Measurements from ENCODE around the gene ZBED3.
"Not testable (repeated sequence)": the region's sequence is repeated elsewhere in the genome, so short reads cannot be mapped to it uniquely, and the experiment has no call there.

Gene ZBED3

GRCh38 chr5:77086689-77087483 lies at the start of gene ZBED3:
Gene ZBED3, minus strand, starts transcription at chr5:77087285. Its CDS starts 9,407 bp downstream, at chr5:77077878.
- peak; percentile 84 for DNase-seq

GRCh38 chr5:77133061-77133758 lies 46.1 kb upstream of the ZBED3 start:
- no peak for DNase-seq

DNA sequence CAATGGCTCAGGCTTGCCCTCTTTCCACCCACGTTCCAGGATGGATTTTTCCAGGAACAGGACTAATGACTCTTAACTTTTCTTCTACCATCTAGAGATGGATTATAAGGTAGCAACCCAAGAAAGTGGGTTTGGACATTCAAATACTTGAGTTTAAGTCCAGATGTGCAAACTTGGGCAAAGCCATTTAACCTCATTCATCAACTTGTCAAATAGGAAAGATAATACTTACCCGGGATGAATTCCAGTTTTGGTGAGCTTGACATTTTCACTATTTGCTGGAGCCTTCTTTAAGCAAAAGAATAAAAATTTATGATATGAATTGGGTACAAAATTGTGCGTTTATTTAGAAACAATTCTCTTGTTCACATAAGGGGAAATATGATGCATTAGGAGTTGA lies 44.3 kb upstream of the ZBED3 start:
- DNase-seq = no peak

DNA sequence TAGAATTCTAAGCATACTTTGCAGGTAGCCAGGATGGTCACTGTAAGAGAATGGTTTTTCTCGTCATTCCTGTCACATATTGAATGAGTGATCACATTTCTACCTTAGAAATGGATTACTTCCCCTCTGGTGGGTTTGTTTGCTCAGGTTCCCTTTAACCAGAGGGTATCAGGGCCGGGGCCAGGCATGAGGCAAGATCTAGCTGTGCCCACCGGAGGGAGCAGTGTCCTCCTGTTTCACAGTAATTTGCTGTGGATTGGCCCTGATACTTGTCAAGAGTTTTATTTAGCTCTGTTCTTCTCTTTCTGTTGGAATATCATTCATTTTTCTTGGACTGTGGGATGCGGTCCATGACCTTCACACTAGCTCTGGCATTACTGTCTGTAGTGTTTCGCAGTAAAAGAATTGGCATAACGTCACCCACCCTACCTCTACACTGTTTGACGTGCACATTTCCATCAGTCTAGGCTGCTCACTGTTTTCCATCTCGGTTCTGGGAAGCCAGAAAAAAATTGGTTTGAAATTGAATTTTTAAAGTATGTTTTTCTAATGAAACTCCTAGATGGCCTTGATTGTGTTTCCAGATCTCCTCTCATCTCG lies 42.4 kb upstream of the ZBED3 start:
- DNase-seq = no peak

- no peak for DNase-seq
These were observed 41.5 kb upstream of the ZBED3 start for GRCh38 chr5:77128411-77129061.

DNA sequence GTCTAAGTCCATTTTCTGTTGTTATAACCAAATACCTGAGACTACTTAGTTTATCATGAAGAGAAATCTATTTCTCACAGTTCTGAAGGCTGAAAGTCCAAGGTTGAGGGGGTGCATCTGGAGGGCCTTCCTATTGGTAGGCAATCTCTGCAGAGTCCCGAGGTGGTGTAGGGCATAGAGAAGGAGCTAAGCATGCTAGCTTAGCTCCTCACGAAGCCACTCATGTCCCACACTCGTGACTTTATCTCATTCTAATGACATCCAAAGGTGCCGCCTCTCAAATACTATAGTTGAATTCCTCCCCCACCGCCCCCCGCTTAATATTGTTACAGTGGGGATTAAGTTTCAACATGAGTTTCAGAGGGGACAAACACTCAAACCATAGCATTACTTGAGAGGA lies 36.0 kb upstream of the ZBED3 start:
- DNase-seq = no peak

DNA sequence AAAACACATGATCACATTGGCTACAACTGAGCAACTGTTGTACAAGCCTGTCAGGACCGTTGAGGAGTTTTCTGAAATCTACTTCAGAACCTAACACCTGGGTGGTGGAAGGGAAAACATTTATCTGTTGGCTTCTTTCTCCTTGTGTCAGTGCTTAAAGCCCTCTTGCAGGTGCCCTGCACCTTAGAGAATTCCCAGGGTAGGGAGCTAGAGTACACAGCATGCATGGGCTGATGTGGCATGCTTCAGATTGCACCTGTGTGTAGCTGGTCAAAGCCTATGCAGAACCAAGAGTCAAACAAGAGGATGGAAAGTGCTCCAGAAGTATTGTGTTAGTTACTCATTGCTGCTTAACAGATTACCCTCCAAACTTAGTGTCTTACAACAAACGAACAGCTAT lies 33.6 kb upstream of the ZBED3 start:
- no peak for DNase-seq

DNA sequence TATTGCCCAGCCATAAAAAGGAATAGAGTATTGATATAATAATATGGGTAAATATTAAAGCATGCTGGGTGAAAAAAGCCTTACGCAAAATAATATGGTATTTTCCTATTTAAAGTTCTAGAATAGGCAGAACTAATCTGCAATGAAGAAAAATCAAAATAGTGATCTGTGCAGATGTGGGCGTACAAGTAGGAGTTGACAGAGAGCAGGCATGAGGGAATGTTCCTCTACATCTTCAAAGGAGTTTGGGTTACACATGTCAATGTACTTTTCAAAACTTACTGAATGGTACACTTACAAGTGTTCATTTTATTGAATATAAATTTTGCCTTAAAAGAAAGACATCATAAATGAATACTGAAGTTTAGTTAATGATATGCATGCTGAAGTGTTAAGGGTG lies 33.0 kb upstream of the ZBED3 start:
- DNase-seq = no peak

GRCh38 chr5:77117161-77117560 lies 30.1 kb upstream of the ZBED3 start:
- DNase-seq = no peak

DNA sequence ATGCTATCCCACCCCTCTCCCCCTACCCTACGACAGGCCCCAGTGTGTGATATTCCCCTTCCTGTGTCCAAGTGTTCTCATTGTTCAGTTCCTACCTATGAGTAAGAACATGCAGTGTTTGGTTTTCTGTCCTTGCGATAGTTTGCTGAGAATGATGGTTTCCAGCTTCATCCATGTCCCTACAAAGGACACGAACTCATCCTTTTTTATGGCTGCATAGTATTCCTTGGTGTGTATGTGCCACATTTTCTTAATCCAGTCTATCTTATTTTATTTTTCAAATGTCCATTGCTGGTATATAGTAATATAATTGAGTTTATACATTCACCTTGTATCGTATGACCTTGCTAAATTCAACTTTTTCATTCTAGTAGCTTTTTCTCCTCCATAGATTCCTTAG lies 19.9 kb upstream of the ZBED3 start:
- DNase-seq = not testable (repeated sequence)

- no peak for DNase-seq
These were observed 17.7 kb upstream of the ZBED3 start for GRCh38 chr5:77104813-77105212.

GRCh38 chr5:77103457-77103856 lies 16.4 kb upstream of the ZBED3 start:
- no peak for DNase-seq

DNA sequence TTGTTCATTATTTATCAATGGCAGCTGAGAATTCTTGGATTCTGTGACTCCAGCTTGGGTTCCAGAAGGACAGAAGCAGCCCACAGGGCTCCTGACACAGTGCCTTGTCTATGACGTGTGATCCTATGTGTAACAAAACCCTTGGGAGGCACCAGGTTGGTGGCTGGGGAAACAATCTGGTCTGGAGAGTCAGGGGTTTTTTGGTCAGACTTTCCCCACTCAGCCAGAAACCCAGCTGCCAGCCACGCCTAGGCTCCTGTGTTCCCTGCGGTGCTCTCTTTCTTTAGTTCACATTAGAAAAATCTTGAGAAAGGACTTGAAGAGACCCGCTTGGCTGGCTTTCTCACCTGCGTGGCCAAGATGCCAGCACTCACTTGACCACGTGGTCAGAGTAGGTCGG lies 15.5 kb upstream of the ZBED3 start:
- DNase-seq = no peak

DNA sequence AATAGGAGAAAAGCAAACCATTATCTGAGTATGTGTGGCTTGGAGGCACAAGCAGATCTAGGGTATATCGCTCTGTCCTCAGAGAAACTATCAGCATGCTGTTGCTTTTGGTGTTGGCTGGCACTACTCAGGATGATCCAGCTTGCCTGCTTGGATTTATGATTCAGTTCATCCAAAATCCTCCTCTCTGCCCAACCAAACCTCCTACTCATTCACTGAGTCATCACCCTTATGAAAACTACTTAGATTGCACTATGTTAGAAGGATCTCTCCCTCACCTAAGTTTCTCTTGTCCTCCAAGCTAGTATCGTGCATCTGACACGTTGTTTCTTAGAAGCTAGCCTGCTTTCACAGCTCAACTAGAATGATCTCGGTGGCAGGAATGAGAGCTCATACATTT lies 14.2 kb upstream of the ZBED3 start:
- no peak for DNase-seq

DNA sequence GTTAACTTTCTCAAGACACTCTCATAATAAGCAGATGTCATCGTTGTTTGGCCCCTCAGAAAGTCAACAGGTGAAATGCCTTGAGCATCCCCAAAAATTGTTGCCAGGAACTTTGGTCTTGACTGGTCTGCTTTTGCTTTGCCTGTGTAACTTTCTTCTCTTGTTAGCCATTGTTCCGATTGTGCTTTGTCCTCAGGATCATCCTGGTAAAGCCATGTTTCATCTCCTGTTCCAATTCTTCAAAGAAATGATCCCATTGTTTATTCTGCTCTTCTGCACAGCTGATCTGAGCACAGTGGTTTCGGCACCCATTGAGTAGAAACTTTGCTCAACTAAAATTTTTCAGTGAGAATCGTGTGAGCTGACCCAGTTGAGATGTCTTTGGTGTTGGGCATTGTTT lies 8.1 kb upstream of the ZBED3 start:
- no peak for DNase-seq

GRCh38 chr5:77087484-77088261 lies 588 bp upstream of the ZBED3 start:
- DNase-seq = no peak

DNA sequence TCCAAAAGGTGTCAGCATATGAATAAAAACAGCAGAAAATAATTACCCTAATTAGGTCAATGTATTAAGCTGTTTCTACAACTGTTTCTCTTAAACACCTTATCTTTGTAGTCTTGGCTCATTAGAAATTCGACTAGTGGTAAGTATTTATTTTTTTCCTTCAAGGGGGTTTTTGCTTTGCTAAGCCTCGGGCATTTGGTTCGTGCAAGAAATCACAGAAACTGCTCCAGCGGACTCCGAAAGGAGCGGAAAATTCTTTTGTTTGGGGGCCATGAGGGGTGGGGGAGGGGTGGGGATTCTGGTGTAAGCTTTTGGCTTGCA lies 757 bp downstream of the ZBED3 start:
- DNase-seq = no peak

GRCh38 chr5:77083088-77083487 lies 4.0 kb downstream of the ZBED3 start:
- DNase-seq = no peak

DNA sequence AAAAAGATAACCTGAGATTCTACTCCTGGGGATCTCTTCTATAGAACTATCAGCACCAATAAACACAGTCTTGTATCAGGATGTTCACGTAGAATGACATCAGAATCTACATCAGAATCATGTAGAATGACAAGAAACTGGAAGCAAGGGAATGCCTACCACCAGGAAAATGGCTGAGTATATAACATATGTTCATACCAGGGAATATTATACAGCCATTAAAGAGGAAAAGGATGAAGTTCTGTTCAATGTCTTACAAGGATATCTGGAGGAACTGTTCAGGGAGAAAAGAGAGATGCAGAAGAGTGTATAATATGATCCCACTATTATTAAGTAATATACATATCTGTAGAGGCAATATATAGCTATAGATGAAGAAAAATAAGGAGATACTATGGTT lies 4.8 kb downstream of the ZBED3 start:
- no peak for DNase-seq

- DNase-seq = no peak
These were observed 6.2 kb downstream of the ZBED3 start for GRCh38 chr5:77080905-77081304.

DNA sequence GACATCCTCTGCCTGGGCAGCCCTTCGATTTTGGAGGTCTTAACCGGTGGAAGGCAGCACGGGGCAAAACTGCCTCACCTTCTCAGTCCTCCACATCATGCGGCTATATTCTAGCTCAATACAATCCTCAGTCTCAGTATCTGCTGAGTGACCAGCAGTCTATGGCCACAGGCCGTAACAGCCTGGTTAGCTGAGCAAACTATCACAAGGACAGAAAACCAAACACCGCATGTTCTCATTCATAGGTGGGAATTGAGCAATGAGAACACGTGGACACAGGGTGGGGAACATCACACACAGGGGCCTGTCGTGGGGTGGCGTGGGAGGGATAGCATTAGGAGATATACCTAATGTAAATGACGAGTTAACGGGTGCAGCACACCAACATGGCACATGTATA lies 6.6 kb downstream of the ZBED3 start:
- DNase-seq = not testable (repeated sequence)

DNA sequence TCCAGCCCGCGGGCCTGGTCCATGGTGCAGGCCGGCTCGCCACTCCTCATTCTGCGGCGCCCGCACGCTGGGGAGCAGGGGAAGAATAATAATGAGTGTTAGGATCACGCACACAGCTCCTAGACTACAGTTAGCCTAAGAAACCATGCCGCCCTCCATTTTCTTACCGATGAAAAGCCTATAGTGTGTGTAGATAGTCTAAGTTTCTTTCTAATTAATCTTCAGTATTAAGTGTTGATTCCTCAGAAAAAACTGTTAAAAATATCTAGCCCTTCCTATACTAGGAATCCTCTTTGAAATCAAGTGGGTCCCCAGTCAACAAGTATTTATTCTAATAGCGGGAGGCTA lies 9.3 kb downstream of the ZBED3 start:
- DNase-seq = no peak
